Measurements from ENCODE around the gene RRP1. TPM values are rescaled to one million over a fixed set of nuclear protein-coding genes. Genes with fewer than 3 reads are reported as not detected.

Gene RRP1
- polyA plus RNA-seq, 1 of the 3 experiments (the other 2 are of a cell fraction): 22.7 TPM

GRCh38 chr21:43743947-43744346 is 45.4 kb upstream of the RRP1 start:
- CTCF ChIA-PET: no interaction called here
- H3K9me3 ChIP-seq: no peaks in the 10 kb centered on the region

GRCh38 chr21:43744725-43745124 is 44.7 kb upstream of the RRP1 start:
- peaks cover 11% of the 10 kb centered on the region for H3F3A ChIP-seq (replicated peaks; ENCODE audit: insufficient read depth)
- peaks cover 0 to 3% of the 10 kb centered on the region in 2 experiments; a peak in 1 of 4 replicates for H3K4me1 ChIP-seq (ENCODE audit: control insufficient read depth in 1 of 2, insufficient read depth in 2 of 2, low read depth in 1 of 2, low read length in 1 of 2)
- no peaks in the 10 kb centered on the region for H3K9me3 ChIP-seq
- no peak for TF ChIP-seq GABPA (IDR thresholded peaks at IDR 0.05; ENCODE audit: low read depth)
- no peak for TF ChIP-seq RXRA (IDR thresholded peaks at IDR 0.05; ENCODE audit: borderline replicate concordance, low read depth)
- no peak for TF ChIP-seq FOXJ3 (CRISPR knock-in tag; IDR thresholded peaks at IDR 0.05)
- no peak for TF ChIP-seq TAF1 (IDR thresholded peaks at IDR 0.05; ENCODE audit: borderline replicate concordance, low read depth, low read length)
- TF ChIP-seq SMC3 (IDR thresholded peaks at IDR 0.05; ENCODE audit: low read depth, low read length): no peak
- no peak for TF ChIP-seq MEF2A (IDR thresholded peaks at IDR 0.05; ENCODE audit: borderline replicate concordance, low read depth)
- TF ChIP-seq REST (IDR thresholded peaks at IDR 0.05; ENCODE audit: low read depth, low read length): no peak
- TF ChIP-seq MAX (IDR thresholded peaks at IDR 0.05; ENCODE audit: low read depth): no peak
- no peak for TF ChIP-seq TEAD4 (IDR thresholded peaks at IDR 0.05; ENCODE audit: borderline replicate concordance, insufficient read depth)
- no peak for TF ChIP-seq MXI1 (IDR thresholded peaks at IDR 0.05; ENCODE audit: low read depth, low read length)
- TF ChIP-seq JUND (IDR thresholded peaks at IDR 0.05): no peak
- no peak for TF ChIP-seq ZBTB33 (IDR thresholded peaks at IDR 0.05; ENCODE audit: borderline replicate concordance, low read depth)
- TF ChIP-seq ELF1 (IDR thresholded peaks at IDR 0.05): no peak
- no peak for TF ChIP-seq CHD2 (IDR thresholded peaks at IDR 0.05; ENCODE audit: low read length, partially characterized antibody)
- no peaks in the 10 kb centered on the region for H3K9me2 ChIP-seq
- 97% methylated on average over 18 of the region's 18 CpGs for WGBS (ENCODE audit: low lambda C conversion rate)
- no peaks in the 10 kb centered on the region for H3K79me2 ChIP-seq (ENCODE audit: insufficient read depth)
- DNase-seq: no peak
- no peak overlapping the region for H2AFZ ChIP-seq (ENCODE audit: low read depth)
- no peaks in the 10 kb centered on the region for H3K27me3 ChIP-seq (ENCODE audit: insufficient read depth)
- H3K4me3 ChIP-seq (ENCODE audit: low read depth in 2 of 2, low read length in 1 of 2): no peak overlapping the region
- CTCF ChIA-PET: no interaction called here
- POLR2A ChIA-PET: no interaction called here
- no peak overlapping the region for H3K4me2 ChIP-seq
- H4K20me1 ChIP-seq (ENCODE audit: insufficient read depth): peaks cover 5% of the 10 kb centered on the region; the same call in 1 of the 2 replicates
- no peak overlapping the region for H3K9ac ChIP-seq
- no peak overlapping the region for H3K27ac ChIP-seq (ENCODE audit: low read depth in 2 of 2, low read length in 1 of 2)
- peaks cover 11 to 28% of the 10 kb centered on the region in 2 experiments for H3K36me3 ChIP-seq (replicated peaks in 1 of 2; ENCODE audit: control insufficient read depth in 1 of 2, insufficient read depth in 2 of 2, low read length in 1 of 2)

More at GRCh38 chr21:43743947-43744346, 45.4 kb upstream of the RRP1 start:
- H3K36me3 ChIP-seq (replicated peaks in 1 of 2; ENCODE audit: control insufficient read depth in 1 of 2, insufficient read depth in 2 of 2, low read length in 1 of 2): peaks cover 11 to 28% of the 10 kb centered on the region in 2 experiments
- POLR2A ChIA-PET: no interaction called here
- peaks cover 0 to 3% of the 10 kb centered on the region in 2 experiments; a peak in 1 of 4 replicates for H3K4me1 ChIP-seq (ENCODE audit: control insufficient read depth in 1 of 2, insufficient read depth in 2 of 2, low read depth in 1 of 2, low read length in 1 of 2)
- no peaks in the 10 kb centered on the region for H3K27me3 ChIP-seq (ENCODE audit: insufficient read depth)
- H3K27ac ChIP-seq (ENCODE audit: low read depth in 2 of 2, low read length in 1 of 2): no peak overlapping the region
- H3K9me2 ChIP-seq: no peaks in the 10 kb centered on the region
- H4K20me1 ChIP-seq (ENCODE audit: insufficient read depth): peaks cover 5% of the 10 kb centered on the region; the same call in 1 of the 2 replicates
- no peak for TF ChIP-seq FOXJ3 (CRISPR knock-in tag; IDR thresholded peaks at IDR 0.05)
- no peak for TF ChIP-seq MEF2A (IDR thresholded peaks at IDR 0.05; ENCODE audit: borderline replicate concordance, low read depth)
- no peak for TF ChIP-seq CTCF (IDR thresholded peaks at IDR 0.05)
- no peak overlapping the region for H3K4me2 ChIP-seq
- H3K9ac ChIP-seq: no peak overlapping the region
- WGBS (ENCODE audit: low lambda C conversion rate): 93% methylated on average over 5 of the region's 8 CpGs
- peaks cover 11% of the 10 kb centered on the region for H3F3A ChIP-seq (replicated peaks; ENCODE audit: insufficient read depth)
- no peak overlapping the region for H2AFZ ChIP-seq (ENCODE audit: low read depth)
- H3K79me2 ChIP-seq (ENCODE audit: insufficient read depth): no peaks in the 10 kb centered on the region
- no peak overlapping the region for H3K4me3 ChIP-seq (ENCODE audit: low read depth in 2 of 2, low read length in 1 of 2)
- DNase-seq: no peak
